WTC11 (cell line): Measurements from ENCODE around the gene ATG2B. TPM values are rescaled to one million over a fixed set of nuclear protein-coding genes. Genes with fewer than 3 reads are reported as not detected.

Source experiments
- ATAC-seq: fragments of 200-7000 bp; cut with Tn5 transposase; 2 replicates; pipeline ENCODE4 v1.10.0; 2021; ENCODE audit warnings: mild to moderate bottlenecking, moderate library complexity
- CTCF ChIA-PET: fragments of 300-600 bp; sonication (Branson Sonifier 250); formaldehyde crosslinking; loops from one replicate; lab custom pipeline; 2021; ENCODE audit warnings: antibody characterized with exemption; lab: Charles Lee
- POLR2A ChIA-PET: fragments of 350-600 bp; sonication (Branson Sonifier 250); formaldehyde crosslinking; loops from one replicate; lab custom pipeline; 2021; ENCODE audit warnings: antibody characterized with exemption; lab: Charles Lee
- DNase-seq: peaks from one replicate; pipeline ENCODE4 v3.0.0; 2021; ENCODE audit warnings: low spot score
- H3K27ac Mint-ChIP-seq: 2 replicates; pipeline ENCODE4 v1.8.0; 2021; ENCODE audit warnings: mixed read lengths
- H3K27me3 Mint-ChIP-seq: 2 replicates; pipeline ENCODE4 v1.8.0; 2021; ENCODE audit warnings: low read depth, mild to moderate bottlenecking, moderate library complexity, mixed read lengths
- H3K36me3 Mint-ChIP-seq: 2 replicates; pipeline ENCODE4 v1.8.0; 2021; ENCODE audit warnings: mixed read lengths
- H3K4me1 Mint-ChIP-seq: 2 replicates; pipeline ENCODE4 v1.8.0; 2022; ENCODE audit warnings: mixed read lengths
- H3K4me3 Mint-ChIP-seq: 2 replicates; pipeline ENCODE4 v1.8.0; 2021; ENCODE audit warnings: mild to moderate bottlenecking, moderate library complexity, mixed read lengths
- H3K9me3 Mint-ChIP-seq: 2 replicates; pipeline ENCODE4 v1.8.0; 2021; ENCODE audit warnings: mixed read lengths
- ATF1 ChIP-seq: sonication (generic); formaldehyde crosslinking; IDR thresholded peaks from 2 replicates; pipeline ENCODE4 v1.8.1; 2023; ENCODE audit warnings: mild to moderate bottlenecking, moderate library complexity, missing genetic modification reagents
- ELF4 ChIP-seq: sonication (generic); formaldehyde crosslinking; IDR thresholded peaks from 2 replicates; pipeline ENCODE4 v1.8.1; 2022; ENCODE audit warnings: low read depth, mild to moderate bottlenecking, moderate library complexity, missing genetic modification reagents
- ETV6 ChIP-seq: sonication (generic); formaldehyde crosslinking; IDR thresholded peaks from 2 replicates; pipeline ENCODE4 v1.8.1; 2022; ENCODE audit warnings: mild to moderate bottlenecking, missing genetic modification reagents
- FOXJ3 ChIP-seq: sonication (generic); formaldehyde crosslinking; IDR thresholded peaks from 2 replicates; pipeline ENCODE4 v1.9.0; 2021; ENCODE audit warnings: missing genetic modification reagents, mild to moderate bottlenecking, borderline replicate concordance
- IRF2 ChIP-seq: sonication (generic); formaldehyde crosslinking; IDR thresholded peaks from 2 replicates; pipeline ENCODE4 v1.8.0; 2022; ENCODE audit warnings: low read depth, missing genetic modification reagents, borderline replicate concordance
- JAZF1 ChIP-seq: fragments of 250-450 bp; sonication (Bioruptor Pico); IDR thresholded peaks from 2 replicates; pipeline ENCODE4 v1.9.0; 2021; ENCODE audit warnings: moderate library complexity, mild to moderate bottlenecking, inconsistent platforms
- JUN ChIP-seq: sonication (generic); formaldehyde crosslinking; IDR thresholded peaks from 2 replicates; pipeline ENCODE4 v1.8.0; 2023; ENCODE audit warnings: mild to moderate bottlenecking, missing genetic modification reagents
- KAT7 ChIP-seq: sonication (generic); formaldehyde crosslinking; IDR thresholded peaks from 2 replicates; pipeline ENCODE4 v1.8.1; 2023; ENCODE audit warnings: missing genetic modification reagents, mild to moderate bottlenecking, borderline replicate concordance
- MXD4 ChIP-seq: fragments of 250-450 bp; sonication (Bioruptor Pico); IDR thresholded peaks from 2 replicates; pipeline ENCODE4 v1.8.0; 2021; ENCODE audit warnings: mild to moderate bottlenecking, moderate library complexity, borderline replicate concordance
- NFE2L1 ChIP-seq: sonication (generic); formaldehyde crosslinking; IDR thresholded peaks from 2 replicates; pipeline ENCODE4 v1.8.1; 2023; ENCODE audit warnings: missing genetic modification reagents
- NFYB ChIP-seq: sonication (generic); formaldehyde crosslinking; conservative IDR thresholded peaks from 2 replicates; pipeline ENCODE4 v1.8.0; 2022; ENCODE audit warnings: low read depth, missing genetic modification reagents
- TEAD1 ChIP-seq: sonication (generic); formaldehyde crosslinking; IDR thresholded peaks from 2 replicates; pipeline ENCODE4 v1.8.0; 2022; ENCODE audit warnings: mild to moderate bottlenecking, missing genetic modification reagents
- total RNA-seq: library from RNA; stranded (reverse); gene quantifications from 3 replicates; pipeline ENCODE4 v1.2.3, GENCODE V29; 2021
- TF ChIP-seq, protein P1 (sequence below): fragments of 250-450 bp; sonication (Bioruptor Pico); IDR thresholded peaks from 2 replicates; pipeline ENCODE4 v1.8.0; 2021; ENCODE audit warnings: mild to moderate bottlenecking
- TF ChIP-seq, protein P2 (sequence below): sonication (generic); formaldehyde crosslinking; IDR thresholded peaks from 2 replicates; pipeline ENCODE4 v1.8.0; 2022; ENCODE audit warnings: mild to moderate bottlenecking, missing genetic modification reagents
- TF ChIP-seq, protein P3 (sequence below): sonication (generic); formaldehyde crosslinking; IDR thresholded peaks from 2 replicates; pipeline ENCODE4 v1.8.1; 2022; ENCODE audit warnings: mild to moderate bottlenecking, missing genetic modification reagents, moderate library complexity, borderline replicate concordance
- TF ChIP-seq, protein P4 (sequence below): sonication (generic); formaldehyde crosslinking; IDR thresholded peaks from 2 replicates; pipeline ENCODE4 v1.8.1; 2022; ENCODE audit warnings: low read depth, mild to moderate bottlenecking, moderate library complexity, missing genetic modification reagents, borderline replicate concordance
- TF ChIP-seq, protein P5 (sequence below): sonication (generic); formaldehyde crosslinking; IDR thresholded peaks from 2 replicates; pipeline ENCODE4 v1.8.1; 2023; ENCODE audit warnings: mild to moderate bottlenecking, missing genetic modification reagents, borderline replicate concordance
- TF ChIP-seq, protein P6 (sequence below): sonication (generic); formaldehyde crosslinking; IDR thresholded peaks from 2 replicates; pipeline ENCODE4 v1.8.0; 2022; ENCODE audit warnings: missing genetic modification reagents

Gene ATG2B
- total RNA-seq, 1 experiment from 2014 or later: 10.3 TPM

DNA sequence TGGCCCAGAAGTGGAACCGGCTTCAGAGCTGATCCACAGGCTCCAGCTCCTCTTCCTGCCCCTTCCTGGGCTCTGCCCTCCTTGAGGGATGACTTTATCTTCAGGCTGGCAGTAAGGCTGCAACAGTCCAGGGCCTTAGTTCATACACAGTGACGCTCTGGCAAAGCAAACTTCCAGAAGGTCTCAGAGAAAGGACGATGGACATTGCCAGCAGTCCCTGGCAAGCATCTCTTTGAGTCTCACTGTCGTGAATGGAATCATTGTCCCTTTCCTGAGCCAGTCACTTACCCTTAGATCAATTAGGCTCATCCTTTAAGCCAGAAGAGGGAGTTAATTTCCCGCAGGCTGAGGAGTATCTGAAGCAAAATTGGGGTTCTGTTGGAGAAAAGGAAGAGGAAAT is 37.4 kb upstream of the ATG2B start:
- TF ChIP-seq KAT7 (CRISPR knock-in tag) (no peak), FOXJ3 (CRISPR knock-in tag) (no peak), NFYB (CRISPR knock-in tag) (no peak), TEAD1 (no peak), NFE2L1 (no peak), JUN (CRISPR knock-in tag) (no peak), JAZF1 (CRISPR knock-in tag) (no peak)
- TF ChIP-seq, protein P1, sequence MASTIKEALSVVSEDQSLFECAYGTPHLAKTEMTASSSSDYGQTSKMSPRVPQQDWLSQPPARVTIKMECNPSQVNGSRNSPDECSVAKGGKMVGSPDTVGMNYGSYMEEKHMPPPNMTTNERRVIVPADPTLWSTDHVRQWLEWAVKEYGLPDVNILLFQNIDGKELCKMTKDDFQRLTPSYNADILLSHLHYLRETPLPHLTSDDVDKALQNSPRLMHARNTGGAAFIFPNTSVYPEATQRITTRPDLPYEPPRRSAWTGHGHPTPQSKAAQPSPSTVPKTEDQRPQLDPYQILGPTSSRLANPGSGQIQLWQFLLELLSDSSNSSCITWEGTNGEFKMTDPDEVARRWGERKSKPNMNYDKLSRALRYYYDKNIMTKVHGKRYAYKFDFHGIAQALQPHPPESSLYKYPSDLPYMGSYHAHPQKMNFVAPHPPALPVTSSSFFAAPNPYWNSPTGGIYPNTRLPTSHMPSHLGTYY (CRISPR knock-in tag): no peak
- TF ChIP-seq, protein P2, sequence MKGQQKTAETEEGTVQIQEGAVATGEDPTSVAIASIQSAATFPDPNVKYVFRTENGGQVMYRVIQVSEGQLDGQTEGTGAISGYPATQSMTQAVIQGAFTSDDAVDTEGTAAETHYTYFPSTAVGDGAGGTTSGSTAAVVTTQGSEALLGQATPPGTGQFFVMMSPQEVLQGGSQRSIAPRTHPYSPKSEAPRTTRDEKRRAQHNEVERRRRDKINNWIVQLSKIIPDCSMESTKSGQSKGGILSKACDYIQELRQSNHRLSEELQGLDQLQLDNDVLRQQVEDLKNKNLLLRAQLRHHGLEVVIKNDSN (CRISPR knock-in tag): no peak
- CTCF ChIA-PET: interaction anchor here (0.9 kb wide), 1 partner anchor 23 kb away, joined by 3 read pairs; no protein-coding TSS in a partner anchor
- POLR2A ChIA-PET: no interaction called here
- ATAC-seq (no peak), DNase-seq (no peak)
- Mint-ChIP-seq H3K9me3 (no peaks in the 10 kb centered on the region), H3K36me3 (no peaks in the 10 kb centered on the region; the same call in 1 of the 2 replicates), H3K4me3 (no peak overlapping the region), H3K27ac (no peak overlapping the region), H3K27me3 (no peaks in the 10 kb centered on the region; the same call in 1 of the 2 replicates), H3K4me1 (no peaks in the 10 kb centered on the region)

DNA sequence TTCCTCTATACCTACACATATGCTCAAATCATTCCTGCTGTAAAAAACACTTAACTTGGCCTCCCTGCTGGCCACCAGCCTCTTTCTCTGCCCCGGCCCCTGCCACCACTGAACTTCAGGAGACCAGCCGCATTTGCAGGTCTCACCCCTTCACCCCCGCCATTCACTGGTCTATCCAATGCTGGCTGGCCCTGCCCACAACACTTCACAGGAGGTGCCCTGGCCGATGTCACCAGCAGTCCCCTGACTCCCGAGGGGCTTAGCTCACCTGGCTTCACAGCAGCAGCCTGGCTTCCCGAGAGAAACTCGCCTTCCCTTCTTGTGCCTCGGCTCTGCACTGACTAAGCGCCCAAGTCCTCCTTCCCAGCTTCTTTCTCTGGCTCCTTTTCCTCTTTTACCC is 36.3 kb upstream of the ATG2B start:
- no peak; the same call in 1 of the 2 replicates for ATAC-seq
- CTCF ChIA-PET: interaction anchor here (0.6 kb wide), 1 partner anchor 49 kb away, joined by 3 read pairs; no protein-coding TSS in a partner anchor
- TF ChIP-seq KAT7 (CRISPR knock-in tag): no peak
- no peak for TF ChIP-seq IRF2 (CRISPR knock-in tag)
- TF ChIP-seq MXD4 (CRISPR knock-in tag): no peak
- TF ChIP-seq, protein P3, sequence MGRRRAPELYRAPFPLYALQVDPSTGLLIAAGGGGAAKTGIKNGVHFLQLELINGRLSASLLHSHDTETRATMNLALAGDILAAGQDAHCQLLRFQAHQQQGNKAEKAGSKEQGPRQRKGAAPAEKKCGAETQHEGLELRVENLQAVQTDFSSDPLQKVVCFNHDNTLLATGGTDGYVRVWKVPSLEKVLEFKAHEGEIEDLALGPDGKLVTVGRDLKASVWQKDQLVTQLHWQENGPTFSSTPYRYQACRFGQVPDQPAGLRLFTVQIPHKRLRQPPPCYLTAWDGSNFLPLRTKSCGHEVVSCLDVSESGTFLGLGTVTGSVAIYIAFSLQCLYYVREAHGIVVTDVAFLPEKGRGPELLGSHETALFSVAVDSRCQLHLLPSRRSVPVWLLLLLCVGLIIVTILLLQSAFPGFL (CRISPR knock-in tag): no peak
- TF ChIP-seq, all 79 proteins: peak for 0
- Mint-ChIP-seq H3K4me1 (no peaks in the 10 kb centered on the region), H3K4me3 (no peak overlapping the region), H3K27me3 (no peaks in the 10 kb centered on the region; the same call in 1 of the 2 replicates), H3K9me3 (no peaks in the 10 kb centered on the region), H3K27ac (no peak overlapping the region), H3K36me3 (no peaks in the 10 kb centered on the region; the same call in 1 of the 2 replicates)
- POLR2A ChIA-PET: no interaction called here
- DNase-seq: no peak

DNA sequence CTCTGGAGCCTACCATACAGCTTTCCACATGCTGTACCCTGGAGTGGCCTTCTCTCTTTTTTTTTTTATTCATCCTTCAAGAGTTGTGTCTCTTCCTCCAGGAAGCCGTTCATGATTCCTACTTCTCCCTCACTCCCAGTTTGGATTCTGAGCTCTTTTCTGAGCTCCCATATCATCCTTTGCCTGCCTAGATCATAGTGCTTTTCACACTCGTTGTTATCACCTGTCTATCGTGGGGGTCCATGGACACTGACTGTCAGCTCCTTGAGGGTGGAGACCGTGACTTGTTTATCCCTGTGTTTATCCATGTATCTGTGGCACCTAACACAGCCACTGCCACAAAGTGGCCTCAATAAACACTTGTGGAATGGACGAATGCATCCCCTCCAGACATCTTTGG is 35.8 kb upstream of the ATG2B start:
- Mint-ChIP-seq H3K4me1 (no peaks in the 10 kb centered on the region), H3K36me3 (no peaks in the 10 kb centered on the region; the same call in 1 of the 2 replicates), H3K27me3 (no peaks in the 10 kb centered on the region; the same call in 1 of the 2 replicates), H3K9me3 (no peaks in the 10 kb centered on the region), H3K27ac (no peak overlapping the region), H3K4me3 (no peak overlapping the region)
- ATAC-seq (no peak), DNase-seq (no peak)
- ChIA-PET CTCF (no interaction called here), POLR2A (no interaction called here)
- TF ChIP-seq ELF4 (CRISPR knock-in tag) (no peak), ATF1 (no peak), ETV6 (CRISPR knock-in tag) (no peak)
- TF ChIP-seq, protein P4, sequence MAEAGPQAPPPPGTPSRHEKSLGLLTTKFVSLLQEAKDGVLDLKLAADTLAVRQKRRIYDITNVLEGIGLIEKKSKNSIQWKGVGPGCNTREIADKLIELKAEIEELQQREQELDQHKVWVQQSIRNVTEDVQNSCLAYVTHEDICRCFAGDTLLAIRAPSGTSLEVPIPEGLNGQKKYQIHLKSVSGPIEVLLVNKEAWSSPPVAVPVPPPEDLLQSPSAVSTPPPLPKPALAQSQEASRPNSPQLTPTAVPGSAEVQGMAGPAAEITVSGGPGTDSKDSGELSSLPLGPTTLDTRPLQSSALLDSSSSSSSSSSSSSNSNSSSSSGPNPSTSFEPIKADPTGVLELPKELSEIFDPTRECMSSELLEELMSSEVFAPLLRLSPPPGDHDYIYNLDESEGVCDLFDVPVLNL (CRISPR knock-in tag): no peak
- TF ChIP-seq, protein P3 (CRISPR knock-in tag): no peak
- TF ChIP-seq, protein P5, sequence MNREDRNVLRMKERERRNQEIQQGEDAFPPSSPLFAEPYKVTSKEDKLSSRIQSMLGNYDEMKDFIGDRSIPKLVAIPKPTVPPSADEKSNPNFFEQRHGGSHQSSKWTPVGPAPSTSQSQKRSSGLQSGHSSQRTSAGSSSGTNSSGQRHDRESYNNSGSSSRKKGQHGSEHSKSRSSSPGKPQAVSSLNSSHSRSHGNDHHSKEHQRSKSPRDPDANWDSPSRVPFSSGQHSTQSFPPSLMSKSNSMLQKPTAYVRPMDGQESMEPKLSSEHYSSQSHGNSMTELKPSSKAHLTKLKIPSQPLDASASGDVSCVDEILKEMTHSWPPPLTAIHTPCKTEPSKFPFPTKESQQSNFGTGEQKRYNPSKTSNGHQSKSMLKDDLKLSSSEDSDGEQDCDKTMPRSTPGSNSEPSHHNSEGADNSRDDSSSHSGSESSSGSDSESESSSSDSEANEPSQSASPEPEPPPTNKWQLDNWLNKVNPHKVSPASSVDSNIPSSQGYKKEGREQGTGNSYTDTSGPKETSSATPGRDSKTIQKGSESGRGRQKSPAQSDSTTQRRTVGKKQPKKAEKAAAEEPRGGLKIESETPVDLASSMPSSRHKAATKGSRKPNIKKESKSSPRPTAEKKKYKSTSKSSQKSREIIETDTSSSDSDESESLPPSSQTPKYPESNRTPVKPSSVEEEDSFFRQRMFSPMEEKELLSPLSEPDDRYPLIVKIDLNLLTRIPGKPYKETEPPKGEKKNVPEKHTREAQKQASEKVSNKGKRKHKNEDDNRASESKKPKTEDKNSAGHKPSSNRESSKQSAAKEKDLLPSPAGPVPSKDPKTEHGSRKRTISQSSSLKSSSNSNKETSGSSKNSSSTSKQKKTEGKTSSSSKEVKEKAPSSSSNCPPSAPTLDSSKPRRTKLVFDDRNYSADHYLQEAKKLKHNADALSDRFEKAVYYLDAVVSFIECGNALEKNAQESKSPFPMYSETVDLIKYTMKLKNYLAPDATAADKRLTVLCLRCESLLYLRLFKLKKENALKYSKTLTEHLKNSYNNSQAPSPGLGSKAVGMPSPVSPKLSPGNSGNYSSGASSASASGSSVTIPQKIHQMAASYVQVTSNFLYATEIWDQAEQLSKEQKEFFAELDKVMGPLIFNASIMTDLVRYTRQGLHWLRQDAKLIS (CRISPR knock-in tag): no peak
- TF ChIP-seq, protein P6, sequence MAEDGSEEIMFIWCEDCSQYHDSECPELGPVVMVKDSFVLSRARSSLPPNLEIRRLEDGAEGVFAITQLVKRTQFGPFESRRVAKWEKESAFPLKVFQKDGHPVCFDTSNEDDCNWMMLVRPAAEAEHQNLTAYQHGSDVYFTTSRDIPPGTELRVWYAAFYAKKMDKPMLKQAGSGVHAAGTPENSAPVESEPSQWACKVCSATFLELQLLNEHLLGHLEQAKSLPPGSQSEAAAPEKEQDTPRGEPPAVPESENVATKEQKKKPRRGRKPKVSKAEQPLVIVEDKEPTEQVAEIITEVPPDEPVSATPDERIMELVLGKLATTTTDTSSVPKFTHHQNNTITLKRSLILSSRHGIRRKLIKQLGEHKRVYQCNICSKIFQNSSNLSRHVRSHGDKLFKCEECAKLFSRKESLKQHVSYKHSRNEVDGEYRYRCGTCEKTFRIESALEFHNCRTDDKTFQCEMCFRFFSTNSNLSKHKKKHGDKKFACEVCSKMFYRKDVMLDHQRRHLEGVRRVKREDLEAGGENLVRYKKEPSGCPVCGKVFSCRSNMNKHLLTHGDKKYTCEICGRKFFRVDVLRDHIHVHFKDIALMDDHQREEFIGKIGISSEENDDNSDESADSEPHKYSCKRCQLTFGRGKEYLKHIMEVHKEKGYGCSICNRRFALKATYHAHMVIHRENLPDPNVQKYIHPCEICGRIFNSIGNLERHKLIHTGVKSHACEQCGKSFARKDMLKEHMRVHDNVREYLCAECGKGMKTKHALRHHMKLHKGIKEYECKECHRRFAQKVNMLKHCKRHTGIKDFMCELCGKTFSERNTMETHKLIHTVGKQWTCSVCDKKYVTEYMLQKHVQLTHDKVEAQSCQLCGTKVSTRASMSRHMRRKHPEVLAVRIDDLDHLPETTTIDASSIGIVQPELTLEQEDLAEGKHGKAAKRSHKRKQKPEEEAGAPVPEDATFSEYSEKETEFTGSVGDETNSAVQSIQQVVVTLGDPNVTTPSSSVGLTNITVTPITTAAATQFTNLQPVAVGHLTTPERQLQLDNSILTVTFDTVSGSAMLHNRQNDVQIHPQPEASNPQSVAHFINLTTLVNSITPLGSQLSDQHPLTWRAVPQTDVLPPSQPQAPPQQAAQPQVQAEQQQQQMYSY (CRISPR knock-in tag): no peak
